Activated CD4-positive, alpha-beta T cell treated with anti-CD3 and anti-CD28 coated beads, Interleukin-2, amount 50 U/mL, for 16 hours (primary cell): ENCODE measurements around the gene RERE.
"Not testable (repeated sequence)": the region's sequence is repeated elsewhere in the genome, so short reads cannot be mapped to it uniquely, and the experiment has no call there.

Experiments
- DNase-seq: peaks from one replicate; pipeline ENCODE4 v3.0.0-alpha.2; 2020

RERE gene

DNA sequence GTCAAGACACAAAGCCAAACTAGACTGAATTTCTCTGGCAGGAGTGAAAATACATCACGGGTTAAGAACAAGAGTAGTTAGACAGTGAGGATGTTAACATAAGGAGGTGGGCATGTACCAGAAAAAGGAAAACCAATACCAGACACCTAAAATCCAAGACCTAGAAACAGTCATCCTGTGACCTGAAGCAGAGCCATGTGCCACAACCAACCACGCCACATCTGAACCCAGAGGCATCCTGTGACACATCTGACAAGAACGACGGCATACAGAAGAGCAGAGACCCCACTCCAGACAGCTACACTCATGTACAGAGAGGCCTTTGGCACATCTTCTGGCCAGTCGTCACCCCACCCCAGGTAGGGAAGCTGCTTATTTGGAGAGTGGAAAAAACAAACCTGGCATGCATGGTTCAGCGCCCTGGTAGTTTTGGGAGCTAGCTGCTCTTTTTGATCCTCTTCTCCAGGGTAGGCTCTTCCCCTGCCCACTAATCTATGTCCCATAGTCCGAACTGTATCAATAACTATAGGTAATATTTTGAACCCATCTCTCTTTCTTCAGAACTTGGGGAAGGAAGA, 427.4 kb downstream of the RERE start:
- peak; percentile 60 for DNase-seq

GRCh38 chr1:8388732-8389562, 428.5 kb downstream of the RERE start:
- no peak for DNase-seq

DNA sequence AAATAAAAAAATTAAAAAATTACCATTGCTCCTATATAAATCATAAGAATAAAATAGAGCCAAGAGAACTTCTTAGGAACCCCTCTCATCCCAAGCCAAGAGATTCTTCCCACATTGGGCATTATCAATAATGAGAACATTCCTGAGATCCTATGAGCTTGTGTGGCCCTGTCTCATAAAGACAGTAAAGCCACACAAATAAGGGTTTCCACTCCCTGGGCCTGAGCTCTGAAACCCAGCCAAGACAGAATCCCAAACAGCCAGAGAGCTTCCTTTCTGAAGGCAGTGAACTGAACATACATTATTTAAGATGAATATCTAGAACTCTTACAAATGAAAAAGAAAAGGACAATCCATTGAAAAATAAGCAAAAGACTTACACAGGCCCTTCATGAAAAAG, 431.2 kb downstream of the RERE start:
- no peak for DNase-seq

DNA sequence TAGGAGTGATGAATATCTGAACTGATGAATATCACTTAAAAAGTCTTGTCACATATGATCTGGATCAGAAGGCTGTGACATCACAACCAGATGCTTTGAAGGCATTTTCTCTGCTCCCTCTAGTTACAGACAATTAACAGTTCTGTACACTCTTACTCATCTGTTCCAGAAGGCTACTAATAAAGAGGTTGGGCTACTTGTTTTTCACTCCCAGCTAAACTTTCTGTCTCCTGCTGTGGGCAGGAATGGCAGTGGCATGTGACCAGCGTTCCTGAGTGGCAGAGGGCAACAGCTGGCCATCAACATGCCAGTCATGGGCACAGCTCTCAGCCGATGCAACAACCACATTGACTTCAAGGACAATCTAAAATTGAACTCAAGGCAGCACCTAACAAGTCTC, 432.9 kb downstream of the RERE start:
- DNase-seq, result no peak

DNA sequence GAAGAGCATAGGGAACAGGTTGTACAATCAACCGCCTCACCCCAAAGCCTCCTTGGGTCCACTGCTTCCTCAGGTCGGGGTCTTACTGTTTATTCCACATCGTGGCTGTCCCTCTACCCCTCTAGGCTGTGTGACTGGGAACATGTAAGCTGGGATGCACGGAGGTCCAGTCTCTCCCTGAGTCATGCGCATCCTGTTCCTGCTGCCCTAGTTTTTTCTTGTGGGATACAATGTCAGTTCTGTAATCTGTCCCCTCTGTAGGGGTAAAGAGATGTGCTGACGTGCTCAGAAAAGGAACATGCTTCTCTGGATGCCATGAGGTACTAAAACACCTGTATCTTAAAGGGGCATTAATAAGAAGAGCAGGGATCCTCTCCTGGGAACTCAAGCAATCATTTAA, 433.4 kb downstream of the RERE start:
- no peak for DNase-seq

GRCh38 chr1:8382608-8383505, 434.6 kb downstream of the RERE start:
- DNase-seq, result no peak

DNA sequence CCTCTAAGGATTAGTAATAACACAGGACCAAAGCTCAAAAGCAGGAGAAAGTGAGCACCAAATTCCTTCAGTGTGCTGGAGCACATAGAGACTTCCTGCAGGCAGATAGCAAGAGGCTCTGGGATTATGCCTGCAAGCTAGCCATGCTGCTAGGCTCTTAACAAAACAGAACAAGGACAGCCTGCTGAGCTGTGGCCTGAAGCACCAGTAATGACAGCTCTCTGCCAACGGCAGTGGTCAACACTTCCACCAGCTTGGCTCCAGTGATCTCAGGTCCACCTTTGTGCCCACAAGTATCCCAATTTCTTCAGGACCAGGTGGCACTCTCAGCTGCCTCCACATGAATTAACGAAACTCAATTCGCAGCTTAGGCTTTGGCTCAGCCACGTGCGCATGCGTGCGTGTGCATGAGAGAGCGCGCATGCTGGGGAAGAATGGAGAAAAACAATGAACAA, 435.4 kb downstream of the RERE start:
- DNase-seq, result no peak

DNA sequence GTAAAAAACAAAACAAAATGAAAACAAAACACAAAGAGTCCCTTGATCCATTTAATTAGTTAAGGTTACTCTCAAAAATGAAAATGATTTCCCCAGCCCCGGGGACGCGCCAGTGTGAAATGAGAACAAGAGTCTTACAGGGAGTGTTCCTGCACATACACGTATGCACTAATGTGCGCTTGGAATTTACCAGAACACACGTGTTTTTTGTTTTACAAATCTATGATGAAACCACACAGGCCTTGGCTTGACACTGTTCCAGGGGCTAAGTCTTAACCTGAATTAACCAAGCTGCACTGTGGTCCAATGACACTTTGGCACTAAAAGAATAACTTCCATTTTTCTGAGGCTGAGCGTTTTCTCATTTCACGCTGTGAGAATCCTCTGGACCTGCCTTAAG, 435.8 kb downstream of the RERE start:
- no peak for DNase-seq

DNA sequence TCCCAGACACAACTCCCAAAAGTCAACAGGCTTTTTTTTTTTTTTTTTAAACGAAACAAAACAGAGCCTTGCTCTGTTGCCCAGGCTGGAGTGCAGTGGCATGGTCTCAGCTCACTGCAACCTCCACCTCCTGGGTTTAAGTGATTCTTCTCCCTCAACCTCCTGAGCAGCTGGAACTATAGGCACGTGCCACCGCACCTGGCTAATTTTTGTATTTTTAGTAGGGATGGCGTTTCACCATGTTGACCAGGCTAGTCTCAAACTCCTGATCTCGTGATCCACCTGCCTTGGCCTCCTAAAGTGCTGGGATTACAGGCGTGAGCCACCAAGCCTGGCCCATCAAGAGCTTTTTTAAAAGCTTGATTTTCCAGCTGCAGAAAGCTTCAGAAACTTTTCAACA, 437.1 kb downstream of the RERE start:
- not testable (repeated sequence) for DNase-seq

GRCh38 chr1:8379513-8380186, 437.8 kb downstream of the RERE start:
- no peak for DNase-seq

DNA sequence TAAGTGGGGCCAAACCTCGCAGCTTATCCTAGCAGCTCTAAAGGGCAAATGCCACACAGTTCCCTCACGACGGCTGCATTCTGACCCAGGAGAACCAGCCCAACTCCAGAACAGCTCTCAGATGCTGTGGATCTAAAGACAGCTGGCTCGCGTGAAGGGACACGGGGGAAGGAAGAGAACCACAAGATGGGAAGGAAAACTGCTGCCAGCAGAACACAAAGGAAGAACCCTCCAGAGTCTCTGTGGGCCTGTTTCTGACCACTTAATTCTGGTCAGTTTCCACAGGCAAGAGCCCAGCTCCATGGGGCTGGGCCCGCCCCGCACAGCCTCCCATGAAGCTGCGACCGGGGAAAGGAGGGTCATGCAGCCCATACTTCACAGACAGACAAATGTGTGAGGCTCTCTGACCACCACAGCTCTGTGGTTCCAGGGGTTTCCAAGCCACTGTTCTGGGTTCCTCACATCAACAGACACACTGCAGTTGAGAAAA, 438.4 kb downstream of the RERE start:
- DNase-seq, result no peak

DNA sequence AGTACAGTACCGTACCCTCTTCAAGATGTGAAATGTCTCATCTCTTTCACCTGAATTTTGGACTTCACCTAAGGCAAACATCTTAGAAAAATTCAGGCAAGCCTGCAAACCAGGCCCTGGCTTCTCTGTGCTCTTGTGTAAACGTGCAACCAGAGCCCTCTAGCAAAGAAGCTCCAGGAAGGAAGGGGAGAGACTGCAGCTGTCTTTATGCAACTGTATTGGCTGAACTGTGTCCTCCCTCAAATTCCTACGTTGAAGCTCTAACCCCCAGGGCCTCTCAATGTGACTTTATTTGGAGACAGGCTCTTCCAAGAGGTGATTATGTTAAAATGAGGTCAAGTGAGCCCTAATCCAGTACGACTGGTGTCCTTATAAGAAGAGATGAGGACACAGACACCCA, 439.3 kb downstream of the RERE start:
- no peak for DNase-seq

DNA sequence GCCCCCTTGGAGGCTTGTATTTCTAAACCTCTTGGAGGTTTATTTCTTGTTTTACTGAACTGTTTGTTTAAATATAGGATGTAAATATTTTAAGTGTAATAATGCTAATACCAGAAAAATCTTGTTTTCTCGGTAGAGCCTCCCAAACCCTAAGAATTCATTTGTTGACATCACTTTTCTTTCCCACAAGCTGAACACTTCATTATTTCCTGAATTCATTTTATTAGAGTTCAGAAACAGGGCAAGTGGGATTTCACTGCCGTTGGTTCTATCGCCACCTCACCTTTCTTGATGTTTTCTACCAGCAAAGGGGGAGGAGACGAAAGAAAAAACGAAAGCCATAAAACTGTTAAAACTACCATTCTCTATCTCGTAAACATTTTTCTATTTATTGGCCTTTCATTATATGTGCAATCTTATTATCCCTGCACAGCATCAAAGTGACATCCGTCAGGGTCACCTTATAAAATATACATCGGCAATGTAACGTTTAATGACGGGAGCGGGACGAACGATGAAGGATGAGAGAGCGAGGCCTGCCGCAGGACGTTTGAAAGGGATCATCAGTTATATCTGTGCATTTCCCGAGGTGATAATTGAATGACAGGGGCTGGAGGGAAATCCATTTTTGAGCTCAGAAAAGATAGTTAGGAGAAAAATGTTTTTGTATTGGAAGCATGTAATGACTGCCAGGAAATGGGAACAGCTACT, 440.0 kb downstream of the RERE start:
- no peak for DNase-seq

DNA sequence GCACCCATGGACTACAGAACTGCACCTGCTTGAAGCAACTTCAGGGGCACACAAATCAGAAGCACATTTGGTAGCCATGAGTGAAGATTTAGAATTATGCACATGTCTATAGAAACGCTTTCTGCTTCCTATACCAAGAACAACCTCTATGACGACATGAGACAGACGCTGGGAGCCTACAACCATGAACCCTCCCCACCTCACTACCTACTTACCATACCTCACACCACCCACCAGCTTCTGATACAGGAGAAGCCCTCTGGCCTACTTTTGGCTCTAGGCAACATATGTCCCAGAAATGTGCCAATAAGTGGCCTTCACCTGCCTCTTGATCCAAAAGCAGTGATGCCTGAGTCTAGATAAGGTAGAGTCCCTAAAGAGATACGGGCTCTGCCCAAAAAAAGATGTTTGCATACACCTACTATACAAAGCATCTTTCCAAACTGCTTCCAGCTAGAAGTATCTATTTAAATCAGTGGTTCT, 441.0 kb downstream of the RERE start:
- DNase-seq, result no peak

DNA sequence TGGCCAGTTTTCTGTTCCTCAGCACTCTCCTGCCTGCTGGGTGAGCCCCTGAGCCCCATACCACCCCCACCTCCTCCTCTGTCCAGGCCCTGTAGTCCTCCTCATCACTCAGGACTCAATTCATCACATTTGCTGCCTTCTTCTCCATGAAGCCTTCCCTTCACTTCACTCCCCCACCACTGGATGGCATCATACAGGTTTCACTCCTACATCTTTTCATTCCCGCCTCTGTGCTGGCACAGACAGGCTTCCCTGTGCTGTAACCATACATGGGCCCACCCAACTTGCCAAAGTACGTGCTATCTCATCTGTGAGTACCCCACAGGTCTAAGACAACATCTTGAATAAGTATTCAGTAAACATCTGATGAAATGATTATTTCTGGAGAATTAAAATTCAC, 442.6 kb downstream of the RERE start:
- no peak for DNase-seq

GRCh38 chr1:8374356-8374755, 443.1 kb downstream of the RERE start:
- no peak for DNase-seq

- no peak for DNase-seq
Measured at GRCh38 chr1:8373581-8374241, 443.7 kb downstream of the RERE start.

DNA sequence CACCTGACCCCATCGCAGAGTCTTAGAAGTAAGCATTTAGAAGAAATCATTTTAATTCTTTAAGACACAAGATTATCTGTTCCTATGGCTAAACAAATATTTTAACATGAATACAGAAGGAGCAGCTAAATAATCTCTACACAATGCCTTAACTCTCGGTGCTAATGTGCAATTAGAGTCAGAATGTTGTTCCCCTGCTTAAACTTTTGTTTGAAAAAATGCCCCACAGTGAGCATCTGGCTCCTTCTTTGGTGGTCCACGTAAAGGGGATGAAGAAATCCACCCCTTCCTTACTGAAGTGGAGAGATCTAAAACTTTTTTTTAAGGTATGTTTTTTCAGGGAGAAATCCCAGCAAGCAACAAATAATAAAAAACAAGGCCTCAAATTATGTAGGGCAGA, 444.3 kb downstream of the RERE start:
- DNase-seq, result no peak

DNA sequence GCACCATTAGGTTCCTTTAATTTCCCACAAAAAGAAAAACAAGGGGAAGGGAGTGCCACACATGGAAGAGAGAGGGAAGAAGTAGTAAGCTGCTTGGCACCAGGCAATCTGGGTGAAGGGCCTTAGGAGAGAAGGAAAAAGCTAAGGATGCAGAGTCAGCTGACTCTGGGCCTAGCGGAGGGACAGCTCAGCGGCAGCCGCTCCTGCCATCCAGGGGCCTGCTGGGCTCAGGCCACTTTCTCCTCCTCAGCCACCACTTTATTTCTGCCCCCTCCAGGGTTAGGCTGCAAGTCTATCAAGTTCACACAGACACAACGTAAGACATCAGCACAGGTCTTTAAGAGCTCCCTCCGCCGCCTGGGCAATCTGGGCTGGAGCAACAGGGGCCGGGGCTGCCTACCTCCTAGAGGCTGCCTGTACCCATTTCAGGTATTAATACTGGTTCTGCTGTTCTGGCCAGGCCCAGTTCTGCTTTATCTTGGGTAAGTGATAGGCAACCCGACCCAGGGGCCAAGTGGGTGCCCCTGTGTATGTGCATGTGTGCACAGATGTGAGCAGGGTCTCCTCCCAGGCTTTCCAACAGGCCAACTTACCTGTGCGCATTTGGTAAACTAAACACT, 446.0 kb downstream of the RERE start:
- DNase-seq, result no peak

GRCh38 chr1:8370905-8371315, 446.5 kb downstream of the RERE start:
- no peak for DNase-seq
